ENCODE measurements around the gene MSRB2.

Gene MSRB2

GRCh38 chr10:23114228-23114850, 19.0 kb downstream of the MSRB2 start:
- no peak for DNase-seq

- DNase-seq: no peak
These were observed 21.3 kb downstream of the MSRB2 start for GRCh38 chr10:23116486-23117205.

DNA sequence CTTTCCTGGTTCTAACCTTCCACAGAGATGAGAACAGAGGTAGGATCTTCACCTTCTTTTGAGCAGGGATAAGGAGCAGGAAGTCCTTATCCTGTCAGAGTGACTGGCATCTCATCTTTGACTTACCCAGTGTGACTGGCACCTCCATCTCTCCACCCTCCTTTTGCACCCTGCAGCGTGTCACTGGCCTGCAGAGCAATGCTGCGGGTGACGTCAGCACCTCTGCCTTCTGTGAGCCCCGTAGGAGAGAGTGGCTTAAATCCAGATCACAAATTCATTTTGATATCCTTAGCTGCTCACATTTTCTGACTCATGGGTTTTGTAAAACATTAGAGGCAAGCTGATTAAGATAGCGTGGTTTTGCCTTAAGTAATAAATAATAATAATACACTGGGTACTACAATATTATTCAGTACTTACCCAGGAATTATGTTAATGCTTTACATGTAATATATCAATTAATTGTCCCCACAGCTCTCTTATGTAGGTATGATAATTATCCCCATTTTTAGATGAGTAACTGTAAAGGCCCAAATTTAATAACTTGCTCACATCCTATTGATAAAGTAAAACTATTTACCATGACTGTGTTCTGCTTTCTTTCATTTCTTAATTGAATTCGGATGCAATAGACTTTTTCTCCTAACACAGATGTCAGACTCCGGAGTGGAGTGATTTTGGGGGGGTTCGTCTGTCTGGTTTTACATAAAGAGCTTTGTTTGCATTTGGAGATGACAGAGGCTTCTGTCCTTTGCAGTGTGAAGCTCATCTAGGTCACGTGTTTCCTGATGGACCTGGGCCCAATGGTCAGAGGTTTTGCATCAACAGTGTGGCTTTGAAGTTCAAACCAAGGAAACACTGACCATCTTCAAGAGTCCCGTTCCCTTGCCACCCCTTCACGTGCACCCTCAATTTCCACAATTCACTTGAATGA, 24.9 kb downstream of the MSRB2 start:
- DNase-seq: no peak

- no peak for DNase-seq
These were observed 25.8 kb downstream of the MSRB2 start for GRCh38 chr10:23121135-23121534.

DNA sequence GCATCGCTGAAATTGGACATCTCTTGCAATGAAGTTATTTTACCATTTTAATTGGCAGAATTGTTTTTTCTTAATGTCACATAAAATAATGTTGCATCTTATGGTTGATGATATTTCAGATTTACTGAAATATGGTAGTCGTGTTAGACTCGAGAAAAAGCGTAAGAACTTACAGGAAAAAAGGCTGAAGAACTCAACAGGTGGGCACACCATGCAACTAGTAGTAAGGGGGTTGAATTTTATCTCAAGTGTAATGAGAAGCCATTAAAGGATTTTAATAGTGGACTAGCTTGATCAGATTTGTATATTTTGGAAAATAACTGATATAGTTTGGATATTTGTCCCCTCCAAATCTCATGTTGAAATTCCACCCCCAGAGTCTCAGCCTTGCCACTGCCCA, 41.1 kb downstream of the MSRB2 start:
- no peak for DNase-seq

GRCh38 chr10:23139677-23140076, 44.3 kb downstream of the MSRB2 start:
- no peak for DNase-seq

DNA sequence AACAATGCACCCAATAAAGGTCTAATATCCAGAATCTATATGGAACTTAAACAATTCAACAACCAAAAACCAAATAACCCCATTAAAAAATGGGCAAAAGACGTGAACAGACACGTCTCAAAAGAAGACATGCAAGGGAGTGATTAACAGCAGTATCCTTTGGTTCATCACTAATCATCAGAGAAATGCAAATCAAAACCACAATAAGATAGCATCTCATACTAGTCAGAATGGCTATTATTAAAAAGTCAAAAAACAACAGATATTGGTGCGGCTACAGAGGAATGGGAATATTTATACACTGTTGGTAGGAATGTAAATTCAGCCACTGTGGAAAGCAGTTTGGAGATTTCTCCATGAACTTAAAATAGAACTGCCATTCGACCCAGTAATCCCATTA, 46.6 kb downstream of the MSRB2 start:
- no peak for DNase-seq

DNA sequence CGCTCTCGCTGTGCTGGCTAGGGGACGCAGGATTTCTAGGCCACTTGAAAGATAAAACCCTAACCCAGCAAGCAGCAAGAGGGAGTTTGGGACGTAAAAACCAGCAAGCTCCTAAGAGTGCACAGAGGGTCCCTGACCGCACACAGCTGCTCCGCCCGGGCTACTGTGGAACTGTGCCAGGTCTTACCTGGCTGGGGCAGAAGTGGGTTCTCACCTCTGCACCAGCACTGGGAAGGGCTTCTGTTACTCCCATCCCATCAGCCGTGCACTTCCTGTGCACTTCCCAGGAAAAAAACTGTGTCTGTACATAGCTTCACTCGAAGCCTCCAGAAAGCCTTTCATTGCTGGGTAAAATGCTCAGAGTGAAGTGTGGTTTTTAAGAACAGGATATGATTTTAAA, 50.9 kb downstream of the MSRB2 start:
- no peak for DNase-seq

DNA sequence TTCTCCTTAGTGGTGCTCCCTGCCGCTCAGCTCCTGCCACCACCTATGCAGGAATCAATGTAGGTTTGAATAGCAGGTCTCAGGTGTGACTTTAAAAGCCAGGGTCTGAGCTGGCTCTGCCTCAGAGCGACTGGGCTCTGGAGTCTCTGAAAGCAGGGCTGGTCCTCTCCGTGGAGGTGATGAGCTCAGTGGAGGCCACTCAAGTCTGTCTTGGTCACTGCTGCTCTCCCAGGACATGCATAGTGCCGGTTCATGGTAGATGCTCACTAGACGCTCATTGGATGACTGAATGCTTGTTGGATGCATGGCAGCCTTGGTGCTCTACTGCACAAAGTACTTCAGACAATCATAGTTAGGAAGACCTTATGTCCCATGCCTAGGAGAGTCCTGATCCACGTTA, 51.7 kb downstream of the MSRB2 start:
- DNase-seq: no peak

DNA sequence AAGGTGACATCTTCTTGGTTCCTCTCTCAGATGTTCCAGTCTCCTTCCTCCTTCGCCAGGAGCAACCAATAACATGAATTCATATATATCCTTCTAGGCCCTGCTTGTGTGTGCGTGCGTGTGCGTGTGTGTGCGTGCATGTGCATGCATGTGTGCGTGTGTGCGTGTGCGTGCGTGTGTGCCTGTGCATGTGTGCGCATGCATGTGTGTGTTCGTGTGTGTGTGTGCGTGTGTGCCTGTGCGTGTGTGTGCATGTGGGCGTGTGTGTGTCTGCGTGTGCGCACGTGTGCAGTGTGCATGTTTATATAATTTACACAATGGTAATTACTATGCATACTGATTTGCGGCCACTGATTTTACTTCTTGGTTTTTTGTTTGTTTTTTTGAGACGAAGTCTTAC, 52.8 kb downstream of the MSRB2 start:
- no peak for DNase-seq

GRCh38 chr10:23150091-23150490, 54.7 kb downstream of the MSRB2 start:
- DNase-seq: no peak

DNA sequence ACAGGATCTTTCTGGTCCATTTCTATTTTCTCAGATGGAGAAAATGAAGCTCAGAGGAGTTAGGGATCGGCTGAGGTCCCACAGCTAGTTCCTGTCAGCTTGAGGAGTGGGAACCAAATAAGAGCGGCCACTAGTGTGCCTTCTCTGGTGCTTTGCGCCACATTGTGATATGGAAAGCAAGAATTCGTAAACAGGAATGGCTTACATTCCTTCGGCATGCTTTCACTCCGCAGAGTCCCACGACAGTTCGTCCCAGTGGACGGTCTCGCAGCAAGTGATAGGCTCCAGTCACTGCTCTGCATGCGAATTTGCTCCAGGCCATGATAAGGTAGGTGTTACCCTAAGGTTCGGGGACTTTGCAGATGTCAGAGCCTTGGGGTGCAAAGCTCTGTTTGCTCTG, 55.2 kb downstream of the MSRB2 start:
- no peak for DNase-seq

DNA sequence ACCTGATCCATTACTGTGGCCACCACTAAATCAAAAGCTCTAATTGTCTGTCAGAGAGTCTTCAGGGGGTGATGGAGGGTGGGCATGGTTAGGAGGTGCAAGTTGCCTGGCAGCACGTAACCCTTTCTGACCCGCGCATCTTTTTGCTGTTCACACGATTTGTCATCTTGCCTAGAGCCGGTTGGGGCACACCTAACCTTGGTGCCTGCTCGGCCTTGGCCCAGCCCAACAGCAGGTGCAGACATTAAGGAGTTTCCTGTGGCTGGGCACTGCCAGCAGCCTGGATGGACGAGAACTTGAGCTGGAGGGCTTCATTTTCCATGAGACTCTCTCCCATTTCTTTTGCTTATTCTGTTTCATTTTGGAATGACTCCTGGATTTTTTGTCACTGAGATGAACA, 55.7 kb downstream of the MSRB2 start:
- no peak for DNase-seq

DNA sequence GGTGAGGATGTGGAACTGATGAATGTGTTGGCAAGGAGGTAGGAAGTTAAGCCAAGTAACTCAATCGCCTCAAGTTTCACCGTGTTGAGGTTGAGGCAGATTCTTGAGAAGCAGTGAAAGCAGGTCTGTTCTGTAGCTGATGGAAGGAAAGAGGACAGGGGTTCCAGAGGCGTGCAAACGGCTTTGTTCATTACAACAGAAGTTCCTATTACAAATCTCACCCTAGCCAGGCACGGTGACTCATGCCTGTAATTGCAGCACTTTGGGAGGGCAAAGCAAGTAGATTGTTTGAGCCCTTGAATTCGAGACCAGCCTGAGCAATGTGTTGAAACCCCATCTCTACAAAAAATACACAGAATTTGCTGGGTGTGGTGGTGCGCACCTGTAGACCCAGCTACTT, 59.8 kb downstream of the MSRB2 start:
- no peak for DNase-seq

DNA sequence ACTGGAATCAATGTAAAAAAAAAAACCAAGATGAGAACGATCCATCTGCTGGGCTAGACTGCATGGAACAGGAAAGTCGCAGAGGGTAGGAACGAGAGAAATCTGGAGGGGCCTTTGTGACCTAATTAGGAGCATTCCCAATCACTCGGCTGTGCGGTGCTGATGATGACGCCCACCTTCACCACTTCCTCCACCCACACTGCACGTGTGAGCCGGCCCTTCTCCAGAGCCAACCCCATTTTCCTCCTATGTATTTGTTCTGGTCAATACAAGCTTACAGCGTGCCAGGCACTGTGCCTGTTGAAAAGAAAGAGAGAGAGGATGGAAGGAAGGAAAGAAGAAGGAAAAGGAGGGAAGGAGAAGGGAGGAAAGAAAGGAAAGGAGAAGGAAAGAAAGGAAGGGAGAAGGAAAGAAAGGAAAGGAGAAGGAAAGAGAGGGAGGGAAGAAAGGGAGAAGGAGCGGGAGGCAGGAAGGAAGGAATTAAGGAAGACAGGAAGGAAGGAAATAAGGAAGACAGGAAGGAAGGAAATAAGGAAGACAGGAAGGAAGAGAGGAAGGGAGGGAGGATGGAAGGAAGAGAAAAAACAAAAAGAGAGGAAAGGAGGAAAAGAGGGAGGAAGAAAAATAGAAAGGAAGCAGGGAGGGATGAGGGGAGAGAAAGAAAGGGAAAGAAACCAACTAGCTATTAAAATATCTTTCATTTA, 61.2 kb downstream of the MSRB2 start:
- no peak for DNase-seq

GRCh38 chr10:23157239-23157681, 61.9 kb downstream of the MSRB2 start:
- DNase-seq: no peak

DNA sequence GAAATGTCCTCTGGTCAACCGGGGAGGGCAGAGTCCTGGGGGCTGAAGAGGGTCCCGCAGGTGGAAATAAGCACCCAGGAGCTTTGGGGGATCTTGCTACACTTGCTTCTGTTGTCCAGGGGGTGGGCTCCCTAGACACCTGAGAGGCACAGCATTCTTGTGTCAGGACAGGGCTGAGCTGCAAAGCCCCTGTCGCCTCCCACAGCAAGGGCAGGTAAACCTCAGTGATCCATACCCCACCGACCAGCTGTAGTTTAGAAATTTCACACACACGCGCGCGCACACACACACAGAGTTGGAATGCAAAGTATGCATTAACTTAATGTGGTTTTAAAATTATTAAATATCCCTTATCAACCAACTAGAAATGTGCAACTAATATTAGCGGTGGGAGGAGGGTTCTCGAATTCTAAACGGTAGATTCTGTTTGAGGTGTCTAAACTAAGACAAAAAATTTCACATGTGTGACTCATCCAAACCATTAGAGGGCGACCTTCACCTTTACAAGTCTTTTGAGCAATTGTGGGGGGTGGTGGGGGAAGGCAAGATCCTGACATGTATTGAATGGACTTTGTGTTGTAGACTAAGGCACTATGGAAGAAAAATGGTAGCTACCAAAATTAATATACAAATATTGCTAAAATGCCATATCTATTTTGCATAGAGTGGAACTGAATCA, 62.5 kb downstream of the MSRB2 start:
- no peak for DNase-seq

DNA sequence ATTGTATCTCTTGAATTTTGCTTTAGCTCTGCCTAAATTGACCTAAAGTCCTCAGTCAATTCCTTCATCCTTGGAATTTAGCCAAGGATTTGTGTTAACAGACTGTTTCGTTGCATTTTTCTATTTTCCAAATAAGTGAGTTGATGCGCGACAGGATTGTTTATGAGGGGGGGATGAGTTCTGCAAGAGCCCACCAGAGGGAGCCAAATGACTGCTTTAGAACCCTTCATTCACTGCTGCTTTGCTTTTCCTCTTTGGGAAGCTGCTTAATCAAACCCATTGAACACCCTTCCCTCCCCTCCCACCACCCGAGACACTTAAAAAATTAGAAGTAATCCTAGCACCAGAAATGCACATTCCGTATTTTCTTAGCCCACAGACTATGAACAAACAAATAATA, 63.0 kb downstream of the MSRB2 start:
- DNase-seq: peak; percentile 37

GRCh38 chr10:23171232-23171876, 76.0 kb downstream of the MSRB2 start:
- DNase-seq: no peak
